Measurements from ENCODE around the gene FRMD4A.

The FRMD4A gene

DNA sequence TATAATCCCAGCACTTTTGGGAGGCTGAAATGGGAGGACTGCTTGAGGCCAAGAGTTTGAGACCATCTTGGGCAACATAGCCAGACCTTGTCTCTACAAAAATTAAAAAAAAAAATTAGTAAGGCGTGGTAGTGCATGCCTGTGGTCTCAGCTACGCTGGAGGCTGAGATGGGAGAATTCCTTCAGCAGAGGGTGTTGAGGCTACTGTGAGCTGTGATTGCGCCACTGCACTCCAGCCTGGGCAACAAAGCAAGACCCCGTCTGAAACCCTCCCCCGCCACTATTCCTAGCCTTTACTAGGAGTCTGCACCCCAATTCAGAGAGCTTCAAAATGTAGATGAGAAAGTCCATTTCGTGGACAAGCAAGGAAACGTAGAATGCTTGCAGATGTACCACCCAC lies 648.8 kb downstream of the FRMD4A start:
- no peak for DNase-seq

DNA sequence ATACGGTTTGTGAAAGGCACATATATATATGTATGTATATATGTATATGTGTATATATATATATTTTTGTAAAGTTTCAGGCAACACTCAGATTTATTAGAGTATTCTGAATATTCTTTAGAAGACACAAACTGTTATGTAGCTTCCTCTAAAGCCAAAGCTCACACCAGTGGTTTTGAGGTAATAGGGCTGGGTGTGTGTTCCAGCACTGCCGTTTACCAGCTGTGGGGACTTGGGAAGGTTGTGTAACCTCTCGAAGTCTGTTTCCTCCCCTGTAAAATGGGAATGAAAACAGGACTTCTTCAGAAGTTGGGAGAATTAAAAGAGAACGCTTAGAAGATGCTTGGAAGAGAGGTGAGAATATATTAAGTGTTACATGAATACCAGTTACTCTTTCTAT lies 649.2 kb downstream of the FRMD4A start:
- no peak for DNase-seq

DNA sequence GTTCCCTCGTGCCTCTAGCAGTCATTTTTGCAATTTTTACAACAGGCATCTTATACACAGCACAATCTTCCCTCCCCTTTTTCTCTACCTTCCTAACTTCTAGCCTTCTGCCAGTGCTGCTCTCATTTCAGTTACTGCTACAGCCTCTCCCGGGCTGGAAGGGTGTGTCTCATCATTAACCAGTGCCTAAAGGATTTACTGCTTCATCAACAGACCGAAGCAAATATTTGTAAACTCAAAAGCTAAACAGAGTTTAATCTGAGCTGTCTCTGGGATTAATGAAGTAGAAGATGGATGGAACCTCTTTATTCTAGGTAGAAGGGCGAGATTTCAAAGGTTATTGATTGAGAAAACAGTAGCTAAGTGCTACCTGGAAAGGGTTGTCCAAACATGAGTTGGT lies 649.6 kb downstream of the FRMD4A start:
- no peak for DNase-seq

DNA sequence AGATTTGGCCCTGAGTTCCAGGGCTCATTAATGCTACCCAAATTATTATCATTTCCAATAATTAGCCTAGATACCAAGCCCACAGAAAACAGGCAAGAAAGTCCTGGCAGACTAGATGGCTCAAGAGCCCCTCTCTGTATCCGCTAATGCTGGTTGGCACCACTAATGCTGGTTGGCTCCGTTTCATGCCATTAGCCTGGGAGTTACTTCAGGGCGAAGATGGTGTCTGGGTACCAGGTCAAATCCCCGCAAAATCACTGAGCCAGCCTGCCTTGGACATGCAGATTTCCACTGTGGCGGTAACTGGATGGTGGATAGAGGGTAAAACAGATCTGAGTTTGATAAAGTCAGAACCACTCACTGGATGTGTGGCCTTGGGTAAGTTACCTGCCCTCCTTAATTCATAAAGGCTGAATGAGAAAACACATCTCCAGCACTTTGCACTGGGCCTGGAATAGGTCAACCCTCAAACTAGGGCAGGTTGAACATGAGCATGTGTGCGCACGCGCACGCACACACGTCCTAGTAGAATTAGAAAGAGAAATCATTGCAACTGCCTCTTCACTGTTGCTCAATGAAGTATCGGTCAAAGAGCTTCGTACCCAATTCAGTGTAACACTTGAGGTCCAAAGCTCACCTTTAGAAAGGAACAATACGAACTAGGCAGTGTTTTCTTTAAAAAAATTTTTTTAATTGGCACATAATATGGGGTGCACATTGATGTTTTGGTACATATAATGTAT lies 652.5 kb downstream of the FRMD4A start:
- no peak for DNase-seq

DNA sequence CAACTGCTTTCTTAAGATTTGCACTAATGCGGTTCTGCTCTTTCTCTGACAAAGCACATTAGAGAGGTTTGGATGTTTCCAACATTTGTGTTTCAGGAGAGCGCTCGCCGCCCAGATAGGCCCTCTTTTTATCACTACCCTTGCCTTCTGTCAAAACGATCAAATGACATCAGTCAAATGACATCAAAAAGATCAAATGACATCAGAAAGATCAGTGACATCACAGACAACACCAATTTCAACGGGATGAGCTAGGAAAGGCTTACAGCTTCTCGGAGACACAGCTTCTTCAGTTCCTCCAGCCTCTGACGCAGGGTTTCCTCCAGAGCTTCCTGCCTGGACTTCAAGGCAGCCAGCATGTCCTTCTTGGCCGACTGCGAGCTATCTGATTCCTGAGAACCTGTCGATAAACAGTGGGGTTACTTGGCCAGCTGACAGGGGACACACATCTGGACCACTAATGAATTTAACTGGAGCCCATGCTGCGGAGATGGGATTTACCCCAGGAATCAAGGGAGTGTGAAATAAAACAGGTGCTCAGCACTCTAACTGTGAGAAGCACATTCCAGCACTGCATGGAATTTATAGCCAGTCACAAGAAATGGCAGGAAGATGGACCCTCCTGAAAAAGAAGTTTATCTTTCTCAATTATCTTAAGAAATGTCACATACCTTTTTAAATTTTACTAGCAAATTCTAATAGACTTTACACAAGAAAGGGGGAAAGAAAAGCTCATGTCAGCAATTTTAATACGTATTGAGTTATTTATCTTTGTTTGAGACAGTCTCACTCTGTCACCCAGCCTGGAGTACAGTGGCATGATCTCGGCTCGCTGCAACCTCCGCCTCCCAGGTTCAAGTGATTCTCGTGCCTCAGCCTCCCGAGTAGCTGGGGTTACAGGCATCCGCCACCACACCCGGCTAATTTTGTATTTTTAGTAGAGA lies 655.8 kb downstream of the FRMD4A start:
- no peak for DNase-seq

DNA sequence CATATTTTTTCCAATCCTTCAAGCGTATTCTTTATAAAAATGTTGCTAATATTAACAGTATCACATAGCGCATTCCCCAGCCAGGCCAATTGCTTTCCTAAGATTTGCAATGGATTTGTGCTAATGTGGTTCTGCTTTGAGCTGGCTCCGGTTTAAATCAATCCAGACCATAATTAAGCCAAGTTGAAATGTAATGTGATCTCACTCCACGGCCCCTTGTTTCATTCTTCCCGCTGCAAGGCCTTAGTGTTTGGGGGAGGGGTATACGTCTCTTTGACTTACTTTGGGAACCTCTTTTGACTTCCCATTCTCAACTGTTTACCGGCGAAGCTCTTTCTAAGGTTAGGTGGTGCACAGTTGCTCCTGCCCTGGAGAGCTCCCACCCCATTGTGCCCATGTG lies 657.6 kb downstream of the FRMD4A start:
- DNase-seq: no peak

DNA sequence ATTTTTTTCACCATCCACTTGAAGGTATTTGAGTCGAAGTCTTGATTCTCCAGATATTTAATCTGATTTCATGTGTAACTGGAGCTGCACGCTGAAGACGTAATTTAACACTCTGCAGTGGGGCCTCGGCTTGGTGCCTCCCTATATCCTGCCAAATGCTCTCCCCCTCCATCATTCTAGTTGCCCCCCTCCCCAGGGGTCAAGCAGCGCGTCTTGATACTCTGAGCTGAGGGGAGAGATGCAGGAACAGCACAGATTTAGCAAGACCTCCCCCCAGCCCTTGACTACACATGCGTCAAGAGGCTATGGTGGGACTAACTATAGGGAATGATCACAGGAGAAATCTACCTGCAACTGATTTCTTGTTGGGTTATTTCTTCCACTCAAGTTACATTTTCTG lies 658.2 kb downstream of the FRMD4A start:
- no peak for DNase-seq

DNA sequence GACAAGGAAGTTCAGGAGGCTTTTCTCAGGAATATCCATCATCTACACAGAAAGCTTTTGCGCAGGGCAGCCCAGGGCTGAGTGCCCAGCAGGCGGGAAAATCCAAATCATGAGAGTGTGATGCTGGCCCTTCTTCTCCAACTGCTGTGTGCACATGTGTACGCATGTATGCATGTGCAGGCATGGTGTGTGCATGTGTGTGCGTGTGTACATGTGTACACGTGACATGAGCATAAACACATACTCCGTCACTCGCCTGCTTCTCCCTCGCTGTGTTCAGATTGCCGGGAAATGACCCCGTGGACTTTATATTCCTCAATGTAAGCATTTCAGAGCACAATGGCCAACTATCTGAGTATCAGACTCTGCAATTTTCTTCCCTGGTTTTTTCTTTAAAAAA lies 658.8 kb downstream of the FRMD4A start:
- DNase-seq: no peak

DNA sequence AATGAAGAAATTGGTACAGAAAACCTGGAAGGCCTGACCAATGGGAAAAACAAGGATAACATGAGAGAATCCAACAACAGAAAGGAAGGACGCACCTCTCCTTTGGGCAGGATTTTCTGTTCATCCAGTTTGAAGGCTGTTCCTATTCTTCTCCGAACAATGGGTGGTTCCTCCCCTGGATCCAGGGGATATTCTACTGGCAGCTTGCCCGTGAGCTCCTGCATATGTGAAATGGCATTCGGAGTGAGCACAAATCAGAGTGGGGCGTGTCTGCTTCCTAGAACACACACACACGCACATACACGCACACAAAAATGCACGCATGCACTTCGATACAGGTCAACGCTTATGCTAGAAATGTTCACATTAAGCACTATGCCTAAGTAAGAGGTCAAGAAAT lies 660.4 kb downstream of the FRMD4A start:
- DNase-seq: no peak

DNA sequence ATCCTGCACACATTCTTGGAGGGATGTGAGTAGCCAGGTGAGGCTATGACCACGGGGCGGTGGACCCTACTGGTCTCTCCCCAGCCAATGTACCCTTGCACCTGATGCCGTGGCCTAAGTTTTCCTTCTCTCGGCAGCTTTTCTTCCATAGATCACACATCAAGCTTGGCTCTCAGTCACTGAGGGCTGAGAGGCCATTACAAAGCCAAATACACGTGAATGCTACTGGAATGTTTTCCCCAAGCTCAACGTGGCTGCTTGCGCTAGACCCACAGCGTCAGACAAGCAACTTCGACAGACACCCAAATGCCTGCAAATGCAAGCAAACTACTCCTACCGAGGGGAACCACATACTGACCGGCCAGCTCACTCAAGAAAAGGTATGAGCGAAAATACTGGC lies 660.8 kb downstream of the FRMD4A start:
- DNase-seq: no peak

DNA sequence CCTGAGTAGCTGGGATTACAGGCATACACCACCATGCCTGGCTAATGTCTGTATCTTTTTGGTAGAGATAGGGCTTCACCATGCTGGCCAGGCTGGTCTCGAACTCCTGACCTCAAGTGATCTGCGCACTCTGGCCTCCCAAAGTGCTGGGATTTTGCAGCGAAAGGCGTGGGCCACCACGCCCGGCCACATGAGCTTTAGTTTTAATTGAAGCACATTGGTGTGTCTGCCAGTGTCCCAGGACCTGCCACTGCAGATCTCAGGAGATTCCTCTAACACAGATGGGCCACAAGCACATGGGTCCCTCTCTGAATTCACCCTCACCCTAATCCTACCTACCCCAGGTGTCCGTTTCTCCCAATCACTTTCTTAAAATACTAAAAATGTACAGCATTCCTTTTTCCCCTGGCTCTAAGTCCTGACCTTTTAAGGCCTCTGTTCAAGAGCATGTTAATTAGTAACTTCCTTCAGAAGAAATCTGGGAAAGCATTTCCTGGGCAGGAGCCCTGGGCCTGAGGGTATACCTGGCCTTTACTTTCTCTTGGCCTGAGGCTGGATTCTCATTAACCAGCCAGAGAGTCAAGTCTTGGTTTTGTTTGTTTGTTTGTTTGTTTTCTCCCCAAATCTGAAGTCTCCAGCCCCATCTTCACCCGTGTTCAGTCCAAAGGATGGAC lies 661.4 kb downstream of the FRMD4A start:
- DNase-seq: no peak

DNA sequence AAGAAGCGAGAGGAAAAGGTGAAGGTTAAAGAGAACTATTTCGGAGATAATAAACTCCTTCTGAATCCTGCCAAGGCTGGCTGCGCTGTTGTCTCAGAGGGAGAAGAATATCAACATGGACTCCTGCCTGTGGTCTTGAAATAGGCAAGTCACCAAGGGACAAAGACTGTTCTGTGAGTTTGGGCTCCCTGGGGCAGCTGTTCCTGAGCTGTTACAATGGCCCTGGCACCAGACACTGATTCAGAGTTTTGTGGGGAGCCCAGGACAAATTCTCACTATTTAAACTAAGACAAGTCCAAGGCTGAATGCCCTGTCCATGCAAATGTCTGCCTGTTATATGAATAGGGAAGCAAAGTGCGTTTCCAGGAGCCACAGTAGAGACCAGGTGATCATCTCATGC lies 662.6 kb downstream of the FRMD4A start:
- DNase-seq: no peak

DNA sequence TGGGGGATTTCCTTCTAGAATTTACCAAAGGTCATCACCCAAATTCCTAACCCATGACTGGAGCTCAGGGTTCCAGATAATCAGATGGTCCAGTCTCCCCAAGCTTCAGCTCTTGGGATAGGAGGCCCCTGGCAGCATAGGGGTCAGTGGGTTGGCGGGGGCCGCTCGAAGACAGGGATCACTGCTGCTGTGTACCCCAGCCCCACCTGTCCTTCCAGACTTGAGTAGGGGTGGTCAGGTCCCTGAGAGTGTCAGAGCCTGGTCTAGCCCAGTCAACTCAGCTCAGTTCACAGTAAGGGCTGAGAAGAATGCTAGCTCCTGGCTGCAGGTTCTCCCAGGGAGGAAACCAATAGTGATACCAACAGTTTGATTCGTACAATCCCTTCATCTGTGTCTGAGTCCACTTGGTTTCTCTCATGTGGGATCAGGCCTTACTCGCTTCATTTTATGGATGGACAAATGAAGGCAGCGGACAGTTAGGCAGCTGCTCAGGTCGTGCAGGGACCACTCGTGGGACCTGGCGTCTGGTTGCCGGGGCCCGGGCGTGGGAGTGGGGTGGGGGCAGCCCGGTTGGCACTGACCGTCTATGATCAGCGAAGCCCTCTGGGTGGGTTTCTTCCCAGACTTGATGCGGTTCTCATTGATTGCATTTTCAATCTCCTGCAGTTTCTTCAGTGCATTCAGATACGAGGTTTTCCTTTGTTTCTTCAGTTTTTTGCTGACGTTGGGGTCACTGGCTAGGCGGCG lies 665.0 kb downstream of the FRMD4A start:
- DNase-seq: no peak

DNA sequence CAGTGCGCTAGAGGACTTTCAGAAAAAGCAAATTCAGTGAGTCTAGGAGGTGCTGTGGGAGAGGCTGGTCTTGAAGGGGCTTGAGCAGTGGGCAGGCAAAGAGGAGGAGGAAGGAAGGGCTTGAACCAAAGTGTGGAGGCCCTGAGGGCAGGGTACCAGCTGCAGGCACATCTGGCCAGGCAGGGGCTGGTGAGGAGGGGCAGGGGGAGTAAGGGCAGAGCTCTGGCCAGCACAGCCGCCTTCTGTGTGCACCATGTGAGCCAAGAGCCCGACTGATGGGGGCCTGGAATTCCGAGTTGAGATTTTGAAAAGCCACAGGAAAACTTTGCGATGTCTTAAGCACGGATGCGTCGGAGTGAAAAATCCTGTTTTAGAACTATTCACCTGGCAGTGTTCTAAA lies 669.5 kb downstream of the FRMD4A start:
- DNase-seq: no peak

DNA sequence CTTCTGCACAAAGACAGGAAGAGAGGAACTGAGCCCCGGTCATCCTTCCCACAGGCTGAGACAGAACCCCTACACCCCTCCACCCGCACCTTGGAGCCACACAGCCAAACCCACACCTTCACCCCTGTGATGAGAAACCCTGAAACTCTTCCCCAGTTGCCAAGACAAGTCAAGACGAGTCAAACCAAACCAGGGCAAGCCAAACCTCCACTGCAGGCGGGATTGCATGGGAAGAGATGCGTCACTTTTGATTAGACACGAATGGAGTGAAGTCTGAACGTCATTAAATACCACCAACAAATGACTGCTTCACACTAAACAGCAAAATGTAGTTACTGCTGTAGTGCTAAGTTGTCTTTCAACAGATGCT lies 670.2 kb downstream of the FRMD4A start:
- DNase-seq: no peak

DNA sequence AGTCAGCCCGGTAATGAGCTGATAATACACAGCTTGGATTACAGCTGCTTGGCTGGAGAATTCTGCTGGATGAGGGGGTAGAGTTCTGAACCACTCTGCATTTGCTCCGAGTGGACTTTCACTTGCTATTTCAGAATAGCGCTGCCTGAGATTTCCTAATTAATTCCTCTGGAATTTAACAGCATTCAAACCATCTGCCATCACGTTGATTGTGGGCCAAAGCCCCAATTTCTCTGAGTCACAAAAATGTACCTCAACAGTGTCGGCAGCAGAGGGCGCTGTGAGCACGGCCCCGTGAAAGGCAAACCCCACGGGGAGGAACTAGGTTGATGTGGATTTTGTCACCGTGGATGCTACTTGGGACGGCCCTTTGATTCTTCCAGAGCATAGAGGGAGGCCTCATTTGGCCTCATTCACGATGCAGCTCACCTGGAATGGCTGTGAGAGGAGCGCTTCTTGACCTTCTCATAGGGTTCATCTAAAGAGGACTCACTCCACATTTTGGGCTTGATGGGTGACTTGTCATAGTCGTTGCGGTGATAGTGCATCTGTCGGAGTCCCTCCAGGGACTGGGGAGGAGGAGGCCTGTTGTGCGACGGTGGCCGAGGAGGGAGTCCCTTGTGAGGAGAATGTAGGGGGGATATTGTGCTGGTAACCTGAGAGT lies 670.7 kb downstream of the FRMD4A start:
- no peak for DNase-seq

DNA sequence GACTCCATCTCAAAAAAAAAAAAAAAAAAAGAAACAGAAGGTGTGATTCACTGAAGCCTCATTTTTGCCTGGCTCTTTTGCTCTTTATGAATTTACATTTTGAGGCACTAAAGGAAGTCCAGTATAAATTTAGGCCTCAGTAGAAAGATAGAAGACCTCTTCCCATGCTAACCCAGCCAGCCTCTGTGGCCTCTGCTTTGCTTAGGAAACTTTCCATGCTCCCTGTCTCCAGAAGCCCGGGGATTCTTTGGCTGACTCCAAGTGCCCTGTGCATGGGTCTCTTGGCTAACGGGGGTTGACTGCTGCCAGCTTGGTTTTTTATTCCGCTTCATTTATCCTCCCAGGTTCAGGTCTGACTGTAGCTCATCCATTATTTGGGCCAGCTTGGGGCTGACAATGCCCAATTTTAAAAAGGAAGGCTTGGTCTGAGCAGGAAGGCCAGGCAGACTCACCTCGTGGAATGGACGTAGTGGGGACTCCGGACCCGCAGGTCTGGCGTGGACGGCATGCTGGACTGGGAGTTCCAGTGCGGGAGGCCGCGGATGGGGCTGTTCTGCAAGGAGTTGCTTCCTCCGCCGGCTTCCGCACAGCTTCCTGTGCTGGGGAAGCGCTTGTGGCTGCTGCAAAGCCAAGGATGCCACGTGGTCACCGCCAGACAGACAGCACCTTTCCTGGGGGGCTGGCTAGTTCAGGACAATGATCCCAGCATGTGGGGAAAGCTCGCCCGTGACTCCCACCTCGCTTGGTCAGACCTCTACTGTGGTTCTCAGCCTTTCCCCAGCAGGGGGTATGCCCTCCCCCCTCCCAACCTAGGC lies 671.6 kb downstream of the FRMD4A start:
- no peak for DNase-seq

DNA sequence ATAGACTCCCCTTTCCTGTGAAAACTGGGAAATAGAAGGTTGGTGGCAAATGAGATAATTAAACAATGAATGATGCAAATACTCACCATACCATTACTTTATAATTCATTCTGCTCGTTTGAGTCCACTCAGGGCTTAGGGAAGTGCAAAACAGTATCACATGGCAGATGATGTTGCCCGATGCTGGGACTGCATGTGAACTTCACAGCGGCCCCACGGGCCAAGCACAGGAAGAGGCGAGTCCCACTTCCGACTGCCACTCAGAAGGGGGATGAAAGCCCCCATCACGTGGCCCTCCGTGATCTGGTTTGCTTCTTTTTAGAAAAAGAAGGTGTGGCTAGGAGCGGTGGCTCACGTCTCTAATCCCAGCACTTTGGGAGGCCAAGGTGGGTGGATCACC lies 672.5 kb downstream of the FRMD4A start:
- no peak for DNase-seq

DNA sequence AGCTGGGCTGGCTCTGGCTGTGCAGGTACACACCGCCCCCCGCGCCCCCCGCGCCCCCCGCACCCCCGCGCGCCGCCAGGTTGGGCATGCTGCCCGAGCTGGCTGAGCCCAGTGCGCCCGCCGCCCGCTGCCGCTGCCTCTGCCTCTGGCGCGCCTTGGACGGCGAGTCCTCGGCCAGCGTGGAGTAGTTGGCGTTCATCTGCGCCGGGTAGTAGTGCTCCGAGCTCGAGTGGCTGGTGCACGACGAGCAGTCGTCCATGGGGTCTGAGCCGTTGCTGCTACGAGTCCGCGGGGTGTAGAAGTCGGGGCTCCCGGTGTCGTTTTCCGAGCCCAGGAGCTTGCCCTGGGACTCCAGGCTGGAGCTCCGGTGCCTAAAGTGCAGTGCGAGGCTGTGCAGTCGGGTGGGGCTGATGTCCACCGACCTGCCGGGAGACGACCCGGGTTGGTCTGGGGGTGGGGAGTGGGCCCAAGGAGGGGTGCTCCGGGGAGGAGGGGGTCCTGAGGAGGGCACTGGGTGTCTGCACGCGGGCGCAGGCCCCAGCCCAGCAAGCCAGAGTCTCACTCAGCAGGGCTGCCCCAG lies 673.5 kb downstream of the FRMD4A start:
- no peak for DNase-seq

DNA sequence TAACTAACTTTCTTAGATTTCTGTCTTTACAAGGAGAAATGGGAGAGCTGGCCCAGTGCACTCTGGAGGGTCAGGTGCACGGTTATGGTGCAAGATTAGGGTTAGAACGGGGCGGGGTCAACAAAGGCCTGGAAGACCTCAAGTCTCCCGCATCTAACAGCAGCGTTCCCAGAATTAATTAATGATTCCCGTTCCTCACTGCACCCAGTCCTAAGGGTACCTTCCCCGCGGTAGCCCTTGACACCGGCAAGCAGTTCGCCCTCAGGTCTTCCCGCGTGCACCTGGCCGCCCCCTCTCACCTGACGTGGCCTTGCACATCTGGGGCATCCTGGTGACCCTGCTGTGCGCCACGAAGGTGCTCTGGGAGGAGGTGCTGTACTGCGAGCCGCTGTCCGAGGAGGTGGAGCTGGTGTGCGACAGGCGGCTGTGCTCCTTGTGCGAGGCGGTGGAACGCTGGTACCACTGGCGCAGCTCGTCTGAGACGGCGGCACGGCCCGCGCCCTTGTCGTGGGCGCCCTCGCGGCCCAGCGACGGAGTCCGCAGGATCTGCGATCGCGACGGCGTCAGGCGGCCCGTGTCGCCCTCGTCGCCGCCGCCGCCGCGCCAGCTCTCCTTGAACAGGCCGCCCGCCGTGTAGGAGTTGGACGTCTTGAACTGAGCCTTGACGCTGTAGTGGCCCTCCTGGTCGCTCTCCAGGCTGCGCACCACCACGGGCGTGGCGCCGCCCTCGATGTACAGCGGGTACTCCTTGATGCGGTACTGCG lies 674.2 kb downstream of the FRMD4A start:
- DNase-seq: no peak

Data from amniotic stem cell (primary cell).